ENCODE results near the gene DNAI2.

DNA sequence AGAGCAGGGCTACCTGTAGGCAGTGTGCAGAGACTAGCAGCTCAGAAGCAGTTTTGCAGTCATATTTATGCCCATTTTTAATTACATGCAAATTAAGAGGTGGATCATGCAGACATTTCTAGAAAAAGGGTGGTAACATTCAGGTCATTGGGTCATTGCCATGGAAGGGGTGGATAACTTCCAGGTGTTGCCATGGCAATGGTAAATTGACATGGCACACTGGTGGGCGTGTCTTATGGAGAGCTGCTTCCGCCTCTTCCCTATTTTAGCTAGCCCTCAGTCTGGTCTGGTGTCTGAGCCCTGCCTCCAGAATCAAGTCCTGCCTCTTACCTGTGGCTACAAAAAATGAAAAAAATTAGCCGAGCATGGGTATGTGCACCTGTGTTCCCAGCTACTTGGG is 2.8 kb upstream of the DNAI2 start:
- TF ChIP-seq POLR2A (IDR thresholded peaks at IDR 0.05; ENCODE audit: low read depth, low read length) (no peak), POLR2AphosphoS5 (IDR thresholded peaks at IDR 0.05; ENCODE audit: low read depth, low read length) (no peak)
